Transverse colon (tissue), 4 donors: ENCODE data around the gene HMGXB3. TPM values are rescaled to one million over a fixed set of nuclear protein-coding genes. Genes with fewer than 3 reads are reported as not detected.

Experiments used
- DNase-seq: peaks from one replicate; pipeline ENCODE4 v3.0.0-alpha.2; 2019
- H3K27ac ChIP-seq, 4 donors: fragments of 200-600 bp; sonication (generic); 2 replicates each; pipeline ENCODE4 v1.5.1; 2016 to 2018; ENCODE audit warnings: inconsistent platforms in 4 of 4
- H3K27me3 ChIP-seq: fragments of 200-600 bp; sonication (generic); 2 replicates; pipeline ENCODE4 v1.5.1; 2017; ENCODE audit warnings: inconsistent platforms
- H3K36me3 ChIP-seq, 4 donors: fragments of 200-600 bp; sonication (generic); 2 replicates each; pipeline ENCODE4 v1.5.1; 2017 to 2019; ENCODE audit warnings: inconsistent platforms in 4 of 4
- H3K4me1 ChIP-seq, 4 donors: fragments of 200-600 bp; sonication (generic); 2 replicates each; pipeline ENCODE4 v1.5.1; 2017 to 2020; ENCODE audit warnings: inconsistent platforms in 4 of 4
- H3K4me3 ChIP-seq, 4 donors: fragments of 200-600 bp; sonication (generic); 1 replicate in 1 of 4; 2 replicates in 3 of 4; pipeline versions ENCODE4 v1.5.1 to v1.6.1; 2017 to 2019; ENCODE audit warnings: inconsistent platforms in 4 of 4
- H3K9me3 ChIP-seq, 2 donors: fragments of 200-600 bp; sonication (generic); 2 replicates each; pipeline ENCODE4 v1.5.1; 2017 to 2019; ENCODE audit warnings: inconsistent platforms in 2 of 2
- EP300 ChIP-seq: sonication (generic); formaldehyde crosslinking; IDR thresholded peaks from one replicate; pipeline ENCODE4 v1.6.1; 2017; ENCODE audit warnings: antibody characterized with exemption, low read depth
- POLR2A ChIP-seq: fragments of 450-650 bp; IDR thresholded peaks from one replicate; pipeline ENCODE4 v1.6.1; 2016; ENCODE audit warnings: antibody characterized with exemption, mild to moderate bottlenecking, moderate library complexity
- POLR2AphosphoS5 ChIP-seq, 3 donors: sonication (generic); formaldehyde crosslinking; IDR thresholded peaks; one replicate each; pipeline ENCODE4 v1.6.1; 2016; ENCODE audit warnings: antibody characterized with exemption in 3 of 3
- WGBS, 2 donors: methylation state at CpG; one replicate each; pipeline ENCODE4 v1.1.5; 2018; ENCODE audit warnings: low coverage in 1 of 2; 5-methylcytosine and 5-hydroxymethylcytosine counted together
- in situ Hi-C, 4 donors: fragments of 200-750 bp; cut with MboI; loops; one replicate each; pipeline versions ENCODE4 v1.15.0 to v1.15.1; 2017; ENCODE audit warnings: low sequenced_read_pairs in 3 of 4, low pct_ligation_motif_present in 1 of 4, low pct_unique_long_range_greater_than_20kb in 1 of 4
- intact Hi-C: fragments of 100-400 bp; cut with DNase I; formaldehyde crosslinking; loops from one replicate; pipeline ENCODE4 v1.15.1; 2023; ENCODE audit warnings: low total_unique reads
- total RNA-seq, 4 donors: library from RNA; depleted of rRNA; stranded (reverse); fragments of >200 nt; gene quantifications; one replicate each; pipeline ENCODE4 v1.1.0, GENCODE V29; 2016
- TF ChIP-seq, protein P1 (sequence below), 5 experiments: fragments of 200-600 bp in 3 of 5; fragments of 450-650 bp in 2 of 5; sonication (generic) in 3 of 5; IDR thresholded peaks; 1 replicate in 2 of 5; 2 replicates in 3 of 5; pipeline ENCODE4 v1.5.1; 2016 to 2017; ENCODE audit warnings: antibody characterized with exemption in 5 of 5, inconsistent platforms in 3 of 5, mild to moderate bottlenecking in 2 of 5, moderate library complexity in 1 of 5

Gene HMGXB3
- total RNA-seq, 4 donors from 2014 or later: 29.9 to 93.5 (median 38.1) TPM

DNA sequence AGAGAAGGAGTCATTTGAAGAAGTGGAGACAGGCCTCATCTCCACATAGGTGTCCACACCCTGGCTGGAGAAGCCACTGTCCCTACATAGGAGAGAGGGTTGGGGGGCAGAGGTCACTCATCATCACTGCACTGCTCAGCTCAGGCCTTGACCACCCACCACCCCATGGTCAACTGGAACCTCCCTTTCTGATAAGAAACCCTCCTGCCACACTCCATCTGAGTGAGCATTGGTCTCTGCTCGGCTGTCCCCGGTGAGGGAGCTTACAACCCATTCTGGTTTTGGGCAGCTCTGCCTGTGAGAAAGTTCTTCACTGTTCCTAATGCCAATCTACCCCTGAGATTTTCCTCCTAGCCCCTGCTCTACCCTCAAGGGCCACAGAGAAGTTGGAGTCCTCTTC lies 57.0 kb downstream of the HMGXB3 start:
- intact Hi-C loops (no loop called here), in situ Hi-C loops (no loop called here)
- WGBS, 2 donors: 95 to 100% methylated on average over 2 of the region's 2 CpGs
- Histone ChIP-seq H3K4me3 (no peak overlapping the region), H3K4me1 (no peaks in the 10 kb centered on the region), H3K27me3 (no peaks in the 10 kb centered on the region), H3K36me3 (peaks cover 0 to 13% (median 4%) of the 10 kb centered on the region in 4 donors), H3K27ac (no peak overlapping the region), H3K9me3 (no peaks in the 10 kb centered on the region)
- DNase-seq: no peak
- no peak for TF ChIP-seq EP300
- TF ChIP-seq POLR2AphosphoS5 (IDR thresholded peaks at IDR 0.05): no peak
- no peak for TF ChIP-seq POLR2A
- TF ChIP-seq, protein P1, sequence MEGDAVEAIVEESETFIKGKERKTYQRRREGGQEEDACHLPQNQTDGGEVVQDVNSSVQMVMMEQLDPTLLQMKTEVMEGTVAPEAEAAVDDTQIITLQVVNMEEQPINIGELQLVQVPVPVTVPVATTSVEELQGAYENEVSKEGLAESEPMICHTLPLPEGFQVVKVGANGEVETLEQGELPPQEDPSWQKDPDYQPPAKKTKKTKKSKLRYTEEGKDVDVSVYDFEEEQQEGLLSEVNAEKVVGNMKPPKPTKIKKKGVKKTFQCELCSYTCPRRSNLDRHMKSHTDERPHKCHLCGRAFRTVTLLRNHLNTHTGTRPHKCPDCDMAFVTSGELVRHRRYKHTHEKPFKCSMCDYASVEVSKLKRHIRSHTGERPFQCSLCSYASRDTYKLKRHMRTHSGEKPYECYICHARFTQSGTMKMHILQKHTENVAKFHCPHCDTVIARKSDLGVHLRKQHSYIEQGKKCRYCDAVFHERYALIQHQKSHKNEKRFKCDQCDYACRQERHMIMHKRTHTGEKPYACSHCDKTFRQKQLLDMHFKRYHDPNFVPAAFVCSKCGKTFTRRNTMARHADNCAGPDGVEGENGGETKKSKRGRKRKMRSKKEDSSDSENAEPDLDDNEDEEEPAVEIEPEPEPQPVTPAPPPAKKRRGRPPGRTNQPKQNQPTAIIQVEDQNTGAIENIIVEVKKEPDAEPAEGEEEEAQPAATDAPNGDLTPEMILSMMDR (IDR thresholded peaks at IDR 0.05): no peak

DNA sequence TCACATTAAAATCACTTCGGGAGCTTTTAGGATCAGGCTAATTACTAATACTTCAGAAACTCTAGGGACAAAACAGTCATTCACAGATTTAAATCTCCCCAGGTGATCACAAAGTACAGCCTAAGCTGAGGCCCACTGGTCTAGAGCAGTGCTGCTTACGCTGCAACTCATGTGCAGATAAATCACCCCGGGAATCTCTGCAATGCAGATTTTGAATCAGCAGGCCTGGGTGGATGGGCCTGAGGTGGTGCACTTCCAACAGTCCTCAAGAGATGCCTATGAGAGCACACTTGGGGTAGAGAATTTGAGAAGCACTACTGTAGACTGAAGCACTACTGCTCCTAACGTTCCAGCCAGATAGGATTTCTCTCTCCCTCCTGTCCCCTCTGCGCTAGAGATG lies 57.5 kb downstream of the HMGXB3 start:
- in situ Hi-C loops (no loop called here), intact Hi-C loops (no loop called here)

DNA sequence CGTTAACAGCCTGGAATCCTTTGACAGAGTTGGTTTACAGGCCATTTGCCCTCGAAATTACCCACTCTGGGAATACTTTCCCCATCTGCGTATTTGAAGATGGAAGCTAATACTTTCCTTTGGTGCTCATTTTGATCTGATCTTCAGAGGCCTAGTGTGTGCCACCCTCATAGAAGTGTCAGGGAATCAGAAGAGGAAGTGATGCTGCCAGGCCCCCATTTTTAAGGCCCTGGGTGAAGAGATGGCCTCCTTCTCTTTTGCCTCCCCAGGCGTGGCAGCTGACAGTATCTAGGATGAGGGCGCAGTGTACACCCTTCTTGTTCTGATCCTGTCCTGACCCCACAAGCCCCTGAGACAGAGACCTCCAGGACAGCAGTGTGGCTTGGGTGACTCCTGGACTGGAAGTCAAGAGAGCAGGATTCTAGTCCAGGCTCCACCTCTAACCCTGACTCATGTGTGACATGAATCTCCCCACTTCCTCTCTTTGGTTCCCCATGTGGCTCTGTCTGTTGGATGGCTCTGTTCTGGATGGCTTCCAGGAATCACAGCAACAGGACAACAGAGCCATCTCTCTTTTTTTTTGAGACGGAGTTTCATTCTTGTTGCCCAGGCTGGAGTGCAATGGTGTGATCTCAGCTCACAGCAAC lies 58.1 kb downstream of the HMGXB3 start:
- H3K4me1 ChIP-seq: no peaks in the 10 kb centered on the region
- no peak overlapping the region for H3K27ac ChIP-seq
- 72 to 92% methylated on average over 2 to 6 of the region's 6 CpGs for WGBS, 2 donors
- H3K36me3 ChIP-seq: peaks cover 0 to 2% (median 0%) of the 10 kb centered on the region in 4 donors
- intact Hi-C loops (no loop called here), in situ Hi-C loops (no loop called here)
- no peaks in the 10 kb centered on the region for H3K9me3 ChIP-seq
- H3K4me3 ChIP-seq: no peak overlapping the region
- TF ChIP-seq, protein P1 (IDR thresholded peaks at IDR 0.05): no peak
- no peak for TF ChIP-seq POLR2AphosphoS5 (IDR thresholded peaks at IDR 0.05)
- no peak for TF ChIP-seq EP300
- no peak for TF ChIP-seq POLR2A
- no peak for DNase-seq
- H3K27me3 ChIP-seq: no peaks in the 10 kb centered on the region

More for the DNA sequence above, 57.5 kb downstream of the HMGXB3 start:
- H3K4me3 ChIP-seq: no peak overlapping the region
- no peaks in the 10 kb centered on the region for H3K27me3 ChIP-seq
- DNase-seq: no peak
- no peaks in the 10 kb centered on the region for H3K9me3 ChIP-seq
- TF ChIP-seq POLR2A (no peak), EP300 (no peak), POLR2AphosphoS5 (IDR thresholded peaks at IDR 0.05) (no peak)
- TF ChIP-seq, protein P1 (IDR thresholded peaks at IDR 0.05): no peak
- peaks cover 0 to 8% (median 1%) of the 10 kb centered on the region in 4 donors for H3K36me3 ChIP-seq
- H3K4me1 ChIP-seq: no peaks in the 10 kb centered on the region
- 80% methylated on average over 2 to 5 of the region's 5 CpGs for WGBS, 2 donors
- no peak overlapping the region for H3K27ac ChIP-seq

DNA sequence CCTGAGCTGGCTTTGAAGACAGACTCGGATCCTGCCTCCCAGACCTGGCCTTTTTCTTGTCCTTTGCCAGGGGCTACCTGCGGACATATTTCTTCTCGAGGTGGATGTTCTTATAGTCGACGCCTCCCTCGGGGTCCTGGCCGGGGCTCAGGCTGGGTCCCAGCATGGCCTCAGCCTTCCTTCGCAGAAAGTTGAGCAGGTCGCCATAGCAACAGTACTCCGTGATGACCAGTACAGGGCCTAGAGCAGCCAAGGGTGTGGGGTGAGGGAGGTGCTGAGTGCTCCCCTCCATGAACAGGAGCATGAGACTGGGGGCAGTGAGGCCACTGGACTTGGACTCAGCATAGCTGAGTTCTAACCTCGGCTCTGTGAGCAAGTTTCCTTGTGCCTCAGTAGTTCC lies 59.1 kb downstream of the HMGXB3 start:
- Histone ChIP-seq H3K9me3 (no peaks in the 10 kb centered on the region), H3K4me1 (no peaks in the 10 kb centered on the region), H3K27ac (no peak overlapping the region), H3K27me3 (no peaks in the 10 kb centered on the region), H3K4me3 (no peak overlapping the region), H3K36me3 (no peaks in the 10 kb centered on the region)
- WGBS, 2 donors: 92% methylated on average over 11 of the region's 11 CpGs; no CpG with 5 or more reads in 1 of the 2 donors
- intact Hi-C loops (no loop called here), in situ Hi-C loops (no loop called here)
- TF ChIP-seq EP300 (no peak), POLR2A (no peak), POLR2AphosphoS5 (IDR thresholded peaks at IDR 0.05) (no peak)
- TF ChIP-seq, protein P1 (IDR thresholded peaks at IDR 0.05): no peak
- no peak for DNase-seq
